Measurements from ENCODE around the gene UMODL1.

Gene UMODL1

DNA sequence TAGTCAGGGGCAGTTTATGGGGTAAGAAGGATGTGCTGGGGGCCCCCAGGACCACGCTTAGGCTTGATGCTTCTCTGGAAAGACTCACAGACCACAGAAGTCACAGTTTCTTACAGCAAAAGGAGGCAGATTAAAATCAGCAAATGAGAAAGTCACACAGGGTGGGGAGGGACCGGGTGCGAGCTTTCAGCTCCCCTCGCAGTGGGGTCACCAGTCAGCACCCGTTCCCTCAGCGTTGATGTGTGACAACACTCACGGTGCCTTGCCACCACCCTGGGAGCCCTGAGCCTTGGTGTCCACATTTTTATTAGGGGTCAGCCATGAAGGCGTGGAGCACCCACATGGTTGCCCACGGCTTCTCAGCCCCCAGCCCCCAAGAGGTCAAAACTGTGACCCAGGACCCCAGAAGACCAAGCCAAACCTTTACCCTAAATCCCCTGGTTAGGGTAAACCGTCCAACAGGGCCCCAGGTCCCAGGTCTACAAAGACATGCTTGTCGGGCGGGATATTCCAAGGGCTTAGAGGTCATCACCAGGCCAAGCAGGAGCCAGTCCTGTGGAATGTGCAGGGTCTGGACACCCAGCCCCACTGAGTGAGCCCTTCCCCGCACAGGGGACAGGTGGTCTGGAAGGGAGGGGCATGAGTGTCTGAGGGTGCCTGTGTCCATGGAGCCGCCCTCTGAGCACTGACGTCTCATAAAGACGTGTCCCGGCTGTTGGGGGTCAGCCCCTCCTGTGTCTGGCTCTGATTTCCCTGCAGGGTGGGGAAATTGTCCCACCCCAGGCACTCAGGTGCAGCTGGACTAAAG is 83.3 kb downstream of the UMODL1 start:
- DNase-seq: no peak

DNA sequence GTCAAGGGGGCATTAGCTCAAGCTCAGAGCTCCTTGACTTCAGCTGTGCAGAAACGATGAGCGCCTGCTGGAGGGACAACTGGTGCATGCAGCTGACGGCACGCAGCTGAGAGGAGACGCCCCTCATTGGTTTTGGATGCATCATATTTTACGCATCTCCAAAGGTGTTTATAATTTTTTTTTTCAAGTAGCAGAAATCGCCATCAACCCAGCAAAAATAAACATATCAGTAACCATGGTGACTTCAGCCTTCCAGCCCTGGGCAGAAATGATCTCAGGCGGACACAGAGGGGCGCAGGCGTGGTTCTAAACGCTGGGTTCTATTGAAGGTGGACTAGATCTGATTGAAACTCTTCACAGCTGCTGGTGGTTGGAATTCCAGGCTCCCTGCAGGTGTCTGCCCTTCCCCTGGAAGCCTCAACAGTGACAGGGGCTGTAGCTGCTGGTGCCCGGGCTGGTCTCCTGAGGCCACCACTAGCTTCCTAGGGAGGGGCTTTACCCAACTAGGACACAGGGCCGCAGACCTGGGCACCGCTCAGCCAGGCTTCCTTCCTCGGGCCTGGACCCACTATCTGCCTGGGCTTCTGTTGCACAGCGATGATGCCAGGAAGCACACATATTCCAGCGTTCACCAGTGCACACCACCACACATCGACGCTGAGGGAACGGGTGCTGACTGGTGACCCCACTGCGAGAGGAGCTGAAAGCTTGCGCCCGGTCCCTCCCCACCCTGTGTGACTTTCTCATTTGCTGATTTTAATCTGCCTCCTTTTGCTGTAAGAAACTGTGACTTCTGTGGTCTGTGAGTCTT is 84.1 kb downstream of the UMODL1 start:
- DNase-seq: no peak

GRCh38 chr21:42156690-42157605 is 85.8 kb downstream of the UMODL1 start:
- no peak for DNase-seq

DNA sequence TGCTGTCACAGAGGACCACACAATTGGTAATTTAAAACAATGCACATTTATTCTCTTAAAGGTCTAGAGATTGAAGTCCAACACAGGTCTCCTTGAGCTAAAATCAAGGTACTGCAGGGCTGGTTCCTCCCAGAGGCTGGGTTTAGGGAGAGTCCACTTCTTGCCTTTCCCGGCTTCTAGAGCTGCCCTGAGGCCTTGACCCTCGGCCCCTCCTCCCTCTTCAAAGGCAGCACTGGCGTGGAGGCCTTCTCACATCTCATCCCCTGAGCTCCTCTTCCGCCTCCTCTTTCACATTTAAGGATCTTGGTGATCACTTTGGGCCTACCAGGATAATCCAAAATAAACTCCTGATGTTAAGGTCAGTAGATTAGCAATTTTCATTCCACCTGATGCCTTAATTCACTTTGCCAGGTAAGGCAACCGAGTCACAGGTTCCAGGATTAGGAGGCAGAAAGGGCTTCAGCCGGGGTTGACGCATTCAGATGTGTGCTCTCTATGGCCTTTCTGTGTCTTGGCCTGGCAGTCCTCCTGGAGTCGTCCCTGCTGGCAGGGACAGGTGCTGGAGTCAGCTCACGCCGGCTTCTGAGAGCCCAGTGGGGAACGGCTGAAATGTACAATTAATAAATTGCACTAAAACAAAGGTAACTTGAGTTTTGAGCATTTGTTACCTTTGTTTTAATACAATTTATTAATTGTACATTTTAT is 86.6 kb downstream of the UMODL1 start:
- no peak for DNase-seq

GRCh38 chr21:42158846-42159245 is 87.7 kb downstream of the UMODL1 start:
- no peak for DNase-seq

DNA sequence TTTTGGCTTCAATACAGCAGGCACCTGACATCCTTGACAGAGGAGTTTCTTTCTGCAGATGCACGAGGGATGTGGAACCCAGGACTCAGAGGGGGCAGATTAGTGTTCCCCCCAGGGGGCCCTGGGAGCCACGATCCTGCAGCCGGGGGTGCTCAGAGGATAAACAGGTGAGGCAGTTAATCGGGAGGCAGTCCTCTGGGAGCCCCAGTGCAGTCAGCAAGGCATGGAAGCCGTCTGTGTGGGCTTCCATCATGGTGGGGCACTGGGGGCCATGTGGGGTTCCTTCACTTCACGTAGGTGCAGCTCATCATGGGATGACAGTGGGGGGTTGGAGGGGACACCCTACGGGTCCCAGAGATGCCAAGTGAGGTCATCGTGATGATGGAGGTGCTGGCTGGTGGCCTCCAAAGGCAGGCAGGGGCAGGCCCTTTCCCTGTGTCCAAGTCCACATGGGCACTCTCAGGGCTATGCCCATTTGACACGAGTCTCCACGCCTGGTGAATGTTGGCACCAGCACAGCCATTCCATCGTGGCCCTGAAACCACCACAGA is 88.5 kb downstream of the UMODL1 start:
- no peak for DNase-seq

- no peak for DNase-seq
These were observed 89.1 kb downstream of the UMODL1 start for GRCh38 chr21:42160111-42160721.

DNA sequence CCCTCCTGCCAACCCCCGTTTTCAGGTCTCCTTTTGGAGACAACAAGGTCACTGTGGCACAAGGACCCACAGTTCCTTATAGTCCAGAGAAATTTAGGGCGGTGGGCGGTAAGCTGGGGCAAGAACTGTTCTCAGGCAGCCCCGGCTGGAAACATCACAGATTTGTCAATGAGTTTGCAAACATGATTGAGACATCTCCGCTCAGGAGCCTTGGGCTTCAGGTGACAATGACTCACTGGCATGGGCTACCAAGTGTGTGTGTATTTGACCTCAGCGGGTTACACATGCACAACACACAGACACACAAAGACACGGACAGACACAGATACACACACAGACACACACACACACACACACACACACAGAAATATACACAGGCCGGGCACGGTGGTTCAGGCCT is 89.6 kb downstream of the UMODL1 start:
- DNase-seq: no peak

DNA sequence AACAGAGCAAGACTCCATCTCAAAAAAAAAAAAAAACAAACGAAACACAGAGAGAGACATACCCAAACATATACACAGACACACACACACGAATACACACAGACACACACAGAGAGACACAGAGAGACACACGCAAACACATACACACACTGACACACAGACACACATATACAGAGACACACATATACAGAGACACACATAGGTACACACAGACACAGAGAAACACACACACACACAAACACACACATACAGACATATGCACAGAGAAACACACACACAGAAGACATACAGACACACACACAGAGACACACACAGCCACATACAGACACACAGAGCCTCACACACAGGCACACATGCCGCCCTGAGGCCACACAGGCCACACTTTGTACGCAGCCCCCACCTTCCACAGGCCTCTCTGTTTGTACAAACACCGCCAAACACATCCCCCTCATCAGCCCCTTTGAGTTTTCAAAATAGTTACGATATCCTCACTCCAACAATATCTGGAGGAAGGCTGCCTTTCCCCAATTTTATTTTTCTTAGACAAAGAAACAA is 90.4 kb downstream of the UMODL1 start:
- DNase-seq: no peak

DNA sequence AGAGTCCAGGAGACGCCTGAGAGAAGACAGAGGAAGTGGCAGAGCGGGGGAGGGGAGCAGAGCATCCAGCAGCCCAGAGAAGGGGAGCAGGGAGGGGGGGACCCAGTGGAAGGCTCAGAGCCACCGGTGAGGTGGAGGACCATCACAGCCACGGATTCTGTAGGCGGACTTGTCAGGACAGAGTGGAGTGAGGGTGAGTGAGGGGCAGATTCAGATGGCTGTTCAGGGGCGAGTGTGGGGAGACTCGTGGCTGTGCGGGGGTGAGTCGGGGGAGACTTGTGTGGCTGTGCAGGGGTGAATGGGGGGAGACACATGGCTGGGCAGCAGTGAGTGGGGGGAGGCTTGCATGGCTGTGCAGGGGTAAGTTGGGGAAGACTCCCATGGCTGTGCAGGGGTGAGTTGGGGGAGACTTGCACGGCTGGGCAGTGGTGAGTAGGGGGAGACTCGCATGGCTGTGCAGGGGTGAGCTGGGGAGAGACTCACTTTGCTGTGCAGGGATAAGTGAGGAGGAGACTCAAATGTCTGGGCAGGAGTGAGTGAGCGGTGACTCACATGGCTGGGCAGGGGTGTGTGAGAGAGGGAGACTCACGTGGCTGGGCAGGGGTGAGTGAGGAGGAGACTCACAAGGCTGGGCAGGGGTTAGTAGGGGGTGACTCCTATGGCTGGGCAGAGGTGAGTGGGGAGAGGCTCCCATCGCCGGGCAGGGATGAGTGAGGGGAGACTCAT is 91.0 kb downstream of the UMODL1 start:
- no peak for DNase-seq

- DNase-seq: no peak
These were observed 91.9 kb downstream of the UMODL1 start for GRCh38 chr21:42162831-42163510.

GRCh38 chr21:42163511-42163863 is 92.4 kb downstream of the UMODL1 start:
- DNase-seq: no peak

- DNase-seq: peak; percentile 55
These were observed 93.1 kb downstream of the UMODL1 start for GRCh38 chr21:42164064-42164789.

- DNase-seq: no peak
These were observed 93.7 kb downstream of the UMODL1 start for GRCh38 chr21:42164818-42165217.

- DNase-seq: no peak
These were observed 94.8 kb downstream of the UMODL1 start for GRCh38 chr21:42165901-42166300.

GRCh38 chr21:42169758-42170157 is 98.6 kb downstream of the UMODL1 start:
- DNase-seq: no peak

DNA sequence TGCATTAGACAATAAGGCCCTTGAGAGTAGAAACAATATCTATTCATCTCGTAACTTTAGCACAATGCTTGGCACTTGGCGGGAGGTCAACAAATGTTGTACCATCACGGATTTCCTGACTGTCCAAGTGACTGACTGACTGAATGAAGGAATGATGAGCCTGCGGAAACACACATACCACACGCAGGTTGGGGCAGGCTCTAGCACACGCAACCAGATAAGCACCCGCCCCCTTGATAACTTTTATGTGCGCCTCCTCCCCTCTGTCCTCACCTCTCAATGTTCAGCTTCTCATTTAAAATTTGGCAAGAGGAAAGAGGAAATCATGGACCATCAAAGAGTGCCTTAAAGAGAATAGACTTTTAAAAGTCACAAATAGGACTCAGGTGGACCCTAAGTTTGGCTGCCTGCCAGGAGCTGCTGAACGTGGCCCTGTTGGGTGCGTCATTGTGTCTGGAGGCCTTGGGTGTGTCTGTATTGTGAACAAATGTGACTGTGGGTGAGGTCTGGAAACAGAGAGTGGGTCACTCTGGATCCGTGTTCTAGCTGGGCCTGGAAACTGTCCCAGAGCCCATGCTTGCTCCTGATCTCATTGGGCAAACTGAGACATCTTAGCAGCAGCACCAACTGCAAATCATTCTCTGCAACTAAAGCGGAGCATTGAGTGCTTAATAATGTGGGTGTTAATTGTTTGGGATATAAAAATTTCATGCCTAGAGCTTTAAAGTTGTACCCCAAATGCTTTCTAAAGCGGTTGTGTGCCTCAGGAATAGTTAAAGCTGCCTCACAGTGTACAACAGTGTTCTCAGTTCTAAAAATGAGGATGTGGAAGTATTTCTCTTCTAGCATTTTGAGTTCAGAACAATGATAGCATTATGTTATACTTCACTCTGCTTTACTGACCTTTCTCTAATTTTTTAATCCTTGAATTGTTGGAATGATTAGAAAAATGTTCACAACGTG is 100.3 kb downstream of the UMODL1 start:
- peak; percentile 25 for DNase-seq

Measured in hematopoietic multipotent progenitor cell treated with erythropoietin and hydrocortisone succinate and interleukin-3 and kit ligand, for 8 days (in vitro differentiated cells).